Activated T-helper 17 cell treated with anti-CD3 and anti-CD28 coated beads, Interleukin-2, amount 50 U/mL, for 72 hours (primary cell): ENCODE data around the gene TFAP2E. TPM values are rescaled to one million over a fixed set of nuclear protein-coding genes. Genes with fewer than 3 reads are reported as not detected.

ENCODE experiments used
- ATAC-seq: fragments of 150-1000 bp; cut with Tn5 transposase; replicated peaks from 2 replicates; pipeline ENCODE4 v1.10.0; 2021; ENCODE audit warnings: mild to moderate bottlenecking, moderate library complexity
- H3K27ac Mint-ChIP-seq: one replicate; pipeline ENCODE4 v1.8.0; 2022; ENCODE audit warnings: mixed read lengths
- H3K27me3 Mint-ChIP-seq: one replicate; pipeline ENCODE4 v1.8.0; 2022; ENCODE audit warnings: mixed read lengths
- H3K36me3 Mint-ChIP-seq: one replicate; pipeline ENCODE4 v1.8.0; 2022; ENCODE audit warnings: low read depth, mild to moderate bottlenecking, mixed read lengths
- H3K4me1 Mint-ChIP-seq: one replicate; pipeline ENCODE4 v1.8.0; 2022; ENCODE audit warnings: mixed read lengths
- H3K4me3 Mint-ChIP-seq: one replicate; pipeline ENCODE4 v1.8.0; 2022; ENCODE audit warnings: mild to moderate bottlenecking, mixed read lengths
- H3K9me3 Mint-ChIP-seq: one replicate; pipeline ENCODE4 v1.8.0; 2022; ENCODE audit warnings: mixed read lengths
- total RNA-seq, 2 donors: library from RNA; stranded (reverse); gene quantifications; one replicate each; pipeline ENCODE4 v1.2.3, GENCODE V29; 2022

Gene TFAP2E
- total RNA-seq, 2 donors from 2014 or later: 0.97 to 4.5 TPM

DNA sequence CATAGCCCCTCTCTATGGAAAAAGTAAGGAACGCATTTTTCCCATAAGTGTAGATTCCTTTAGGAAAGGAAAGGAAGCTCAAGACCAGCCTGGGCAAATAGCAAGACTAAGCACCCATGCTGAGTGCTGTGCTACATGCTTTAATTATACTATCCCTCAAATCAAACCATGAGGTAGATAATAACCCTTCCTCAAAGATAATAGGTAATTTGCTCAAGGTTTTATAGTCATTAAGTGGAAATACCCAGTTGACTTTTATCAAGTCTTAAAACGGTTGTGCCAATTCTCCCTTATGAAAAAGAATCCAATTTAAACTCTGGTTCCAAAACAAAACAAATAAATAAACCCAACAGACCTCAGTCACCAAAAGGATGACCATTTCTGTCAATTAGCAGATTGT, 19.3 kb upstream of the TFAP2E start:
- Mint-ChIP-seq H3K4me3 (no peak overlapping the region), H3K36me3 (peaks cover 77% of the 10 kb centered on the region), H3K27ac (peak overlapping the region; percentile 100), H3K4me1 (peaks cover 20% of the 10 kb centered on the region), H3K9me3 (no peaks in the 10 kb centered on the region), H3K27me3 (no peaks in the 10 kb centered on the region)
- ATAC-seq: no peak

GRCh38 chr1:35554266-35555211, 18.6 kb upstream of the TFAP2E start:
- no peaks in the 10 kb centered on the region for H3K27me3 Mint-ChIP-seq
- H3K27ac Mint-ChIP-seq: peak overlapping the region; percentile 100
- ATAC-seq: no peak
- peak overlapping the region; percentile 99 for H3K4me3 Mint-ChIP-seq
- H3K9me3 Mint-ChIP-seq: no peaks in the 10 kb centered on the region
- H3K4me1 Mint-ChIP-seq: peaks cover 25% of the 10 kb centered on the region
- H3K36me3 Mint-ChIP-seq: peaks cover 75% of the 10 kb centered on the region

DNA sequence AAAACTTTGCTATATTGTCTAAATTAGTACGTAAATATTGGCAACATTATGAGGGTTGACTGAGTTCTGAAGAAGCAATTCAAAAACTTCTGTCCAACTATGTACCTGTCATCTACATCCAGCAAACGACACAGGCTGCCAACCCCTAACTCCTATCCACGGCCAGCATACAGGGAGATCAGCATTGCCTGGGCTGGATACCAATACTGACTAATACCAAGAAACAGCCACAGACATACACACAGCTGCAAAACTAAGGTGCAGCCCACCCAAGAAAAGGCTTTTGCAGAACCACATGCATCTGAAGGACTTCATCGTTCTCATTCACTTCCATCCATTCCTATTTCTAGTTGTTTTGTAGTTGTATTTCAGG, 17.9 kb upstream of the TFAP2E start:
- Mint-ChIP-seq H3K4me3 (peak overlapping the region; percentile 99), H3K4me1 (peaks cover 29% of the 10 kb centered on the region), H3K9me3 (no peaks in the 10 kb centered on the region), H3K27me3 (no peaks in the 10 kb centered on the region), H3K36me3 (peaks cover 71% of the 10 kb centered on the region), H3K27ac (peak overlapping the region; percentile 100)
- no peak for ATAC-seq

DNA sequence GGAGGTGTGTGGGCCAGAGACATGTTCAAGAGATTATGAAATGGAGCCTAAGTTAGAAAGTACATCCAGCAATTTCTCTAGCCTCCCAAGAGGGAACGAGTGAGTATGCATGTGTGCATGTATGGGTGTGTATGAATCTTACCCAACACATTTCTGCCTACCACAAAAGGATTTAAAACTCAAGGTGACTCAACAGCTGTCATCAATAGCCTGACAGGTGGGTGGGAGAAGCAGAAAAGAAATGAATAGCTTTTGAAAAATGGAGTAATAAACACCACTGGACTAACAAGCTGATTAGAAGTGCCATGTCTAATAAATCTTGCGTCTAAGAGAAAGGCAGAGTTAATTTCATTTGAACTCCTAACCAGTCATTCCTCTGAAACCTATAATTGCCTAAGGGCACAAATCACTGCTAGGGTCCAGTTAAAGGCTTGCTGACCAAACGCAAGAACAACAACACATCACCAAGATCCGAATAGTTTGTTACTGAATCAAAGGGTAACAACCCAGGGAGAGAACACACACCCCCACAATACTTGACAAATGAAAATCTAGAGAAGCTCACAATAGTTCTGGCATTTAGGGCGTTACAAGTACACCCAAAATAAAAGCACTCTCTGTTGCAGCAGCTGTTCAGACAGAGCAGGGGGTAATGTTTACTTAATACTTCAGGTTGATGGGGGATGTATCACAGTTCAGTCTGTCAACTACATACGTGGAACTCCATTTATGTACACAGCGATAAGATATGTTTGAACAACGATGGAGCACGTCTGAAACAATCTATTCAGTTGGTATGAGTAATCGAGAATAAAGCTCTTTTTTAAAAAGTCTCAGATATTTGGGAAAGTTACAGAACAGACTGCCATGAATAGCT, 17.3 kb upstream of the TFAP2E start:
- Mint-ChIP-seq H3K4me1 (peaks cover 29% of the 10 kb centered on the region), H3K27ac (peak overlapping the region; percentile 100), H3K4me3 (peak overlapping the region; percentile 99), H3K27me3 (no peaks in the 10 kb centered on the region), H3K9me3 (no peaks in the 10 kb centered on the region), H3K36me3 (peaks cover 67% of the 10 kb centered on the region)
- ATAC-seq: peak; percentile 48

DNA sequence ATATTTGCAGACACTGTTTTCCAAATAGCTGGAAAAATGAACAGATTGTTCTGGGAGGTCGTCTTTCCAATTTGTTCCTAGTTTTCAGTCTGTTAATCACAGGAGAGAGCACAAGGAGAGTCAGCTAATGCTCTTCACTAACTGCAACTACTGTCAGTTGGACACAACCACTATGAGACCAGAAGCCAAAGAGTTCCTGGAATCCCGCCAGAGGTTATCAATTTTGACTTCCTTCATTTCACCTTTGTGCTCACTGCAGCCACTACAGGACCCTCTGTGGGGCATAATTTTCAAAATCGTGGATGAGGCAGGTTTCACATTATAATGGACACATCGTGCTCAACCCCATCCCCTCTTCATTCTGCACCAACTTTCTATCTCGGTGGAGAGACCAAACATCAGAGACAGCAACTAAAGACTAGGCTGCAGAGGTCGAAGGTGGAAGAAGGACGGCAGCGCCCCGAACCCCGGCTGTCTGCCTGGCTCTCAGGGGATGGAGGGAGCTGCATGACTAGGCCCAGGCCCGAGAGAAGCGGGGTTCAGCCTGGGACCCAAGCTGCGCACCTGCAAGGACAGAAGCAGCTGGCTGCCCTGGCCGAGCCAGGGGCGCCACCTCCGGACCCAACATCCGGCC, 16.5 kb upstream of the TFAP2E start:
- peaks cover 36% of the 10 kb centered on the region for H3K4me1 Mint-ChIP-seq
- no peak for ATAC-seq
- peaks cover 67% of the 10 kb centered on the region for H3K36me3 Mint-ChIP-seq

GRCh38 chr1:35557118-35557610, 15.9 kb upstream of the TFAP2E start, which contains the start of gene KIAA0319L:
KIAA0319L (minus strand) TSS chr1:35557403; CDS start chr1:35554491, 2,912 bp downstream.
- Mint-ChIP-seq H3K4me3 (peak within 1 kb of the TSS; percentile 99), H3K27ac (peak within 1 kb of the TSS; percentile 100), H3K9me3 (no peaks in the 10 kb centered on the region), H3K27me3 (no peaks in the 10 kb centered on the region), H3K36me3 (peaks cover 67% of the 10 kb centered on the region), H3K4me1 (peaks cover 41% of the 10 kb centered on the region)
- peak; percentile 84 for ATAC-seq

More for the DNA sequence above, 16.5 kb upstream of the TFAP2E start:
- Mint-ChIP-seq H3K27ac (peak overlapping the region; percentile 100), H3K27me3 (no peaks in the 10 kb centered on the region), H3K4me3 (peak overlapping the region; percentile 99), H3K9me3 (no peaks in the 10 kb centered on the region)

DNA sequence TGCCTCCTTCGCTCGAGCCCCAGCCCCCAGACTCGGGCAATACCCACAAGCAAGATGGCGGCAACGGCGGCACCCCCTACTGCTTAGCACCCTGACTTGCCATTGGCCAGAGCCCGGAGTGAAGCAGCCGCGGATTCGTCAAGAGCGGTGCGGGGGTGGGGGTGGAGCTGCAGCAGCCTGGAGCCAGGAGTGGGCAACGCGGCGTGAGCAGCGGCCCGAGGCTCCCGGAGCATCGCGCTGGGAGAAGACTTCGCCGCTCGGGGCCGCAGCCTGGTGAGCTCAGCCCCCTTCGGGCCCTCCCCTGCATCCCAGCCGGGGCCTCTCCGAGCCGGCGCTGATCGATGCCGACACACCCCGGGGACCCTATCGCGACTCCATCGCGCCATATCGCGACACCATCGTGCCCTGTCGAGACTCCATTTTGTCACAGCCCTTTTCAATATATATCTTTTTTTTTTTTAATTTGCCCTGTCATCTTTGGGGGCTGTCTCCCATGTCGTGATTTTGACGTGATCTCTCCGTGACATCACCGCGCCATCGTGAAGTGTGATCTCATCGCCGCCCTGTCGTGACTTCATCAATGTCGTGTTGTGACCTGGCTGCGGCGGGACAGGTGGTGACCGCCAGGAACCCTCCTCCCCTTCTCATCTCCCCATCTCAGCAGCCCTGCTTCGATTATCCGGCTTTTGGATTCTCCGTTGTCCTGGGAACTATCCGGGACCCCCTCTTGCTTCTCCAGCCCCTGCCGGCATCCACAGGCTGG, 15.3 kb upstream of the TFAP2E start, which contains the start of gene NCDN:
Gene NCDN (plus strand): TSS at position 189 of the 763 bp plus-strand sequence. CDS start 392 bp downstream, at position 581.
- peaks cover 66% of the 10 kb centered on the region for H3K36me3 Mint-ChIP-seq
- H3K4me1 Mint-ChIP-seq: peaks cover 41% of the 10 kb centered on the region
- no peaks in the 10 kb centered on the region for H3K9me3 Mint-ChIP-seq
- peak within 1 kb of the TSS; percentile 99 for H3K4me3 Mint-ChIP-seq
- no peaks in the 10 kb centered on the region for H3K27me3 Mint-ChIP-seq
- H3K27ac Mint-ChIP-seq: peak within 1 kb of the TSS; percentile 100
- ATAC-seq: peak; percentile 90

DNA sequence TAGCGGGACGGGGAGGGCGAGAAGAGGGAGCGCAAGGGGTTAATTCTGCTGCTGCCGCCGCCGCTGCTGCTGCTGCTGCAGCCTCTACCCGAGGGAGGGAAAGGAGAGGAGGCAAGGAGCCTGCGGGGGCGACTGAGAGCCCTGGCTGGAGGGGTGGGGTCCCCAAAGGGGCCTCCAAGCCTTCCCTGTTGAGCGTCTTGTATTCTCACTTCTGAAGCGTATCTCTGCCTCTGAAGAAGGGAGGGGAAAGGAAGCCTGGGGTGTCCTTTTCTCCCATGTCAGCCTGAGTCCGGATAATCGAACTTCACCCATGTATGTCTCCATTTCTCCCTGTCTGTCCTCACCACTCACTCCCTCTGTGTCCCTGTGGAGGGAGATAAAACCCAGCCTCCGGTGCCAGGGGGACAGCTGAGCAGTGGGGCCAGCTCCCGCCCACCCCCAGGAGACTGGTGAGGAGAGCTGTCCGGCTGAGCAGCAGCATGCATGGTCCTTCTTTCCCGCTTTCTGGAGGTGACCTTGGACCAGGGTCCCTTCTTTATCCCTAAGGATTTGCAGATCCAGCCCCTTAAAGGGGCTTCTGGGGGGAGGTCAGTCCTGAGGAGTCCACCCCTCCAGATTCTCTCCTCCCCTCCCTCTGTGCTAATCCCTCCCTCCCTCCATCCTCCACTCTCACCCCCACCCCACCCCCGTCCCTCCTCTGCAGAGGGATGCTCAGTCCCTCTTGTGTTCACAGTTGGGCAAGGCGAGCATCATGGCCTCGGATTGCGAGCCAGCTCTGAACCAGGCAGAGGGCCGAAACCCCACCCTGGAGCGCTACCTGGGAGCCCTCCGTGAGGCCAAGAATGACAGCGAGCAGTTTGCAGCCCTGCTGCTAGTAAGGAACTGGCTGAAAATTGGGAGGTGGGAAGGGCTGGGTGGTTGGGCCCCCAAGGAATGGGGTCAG, 14.5 kb upstream of the TFAP2E start:
- Mint-ChIP-seq H3K36me3 (peaks cover 65% of the 10 kb centered on the region), H3K27ac (peak overlapping the region; percentile 100), H3K4me3 (peak overlapping the region; percentile 99), H3K9me3 (no peaks in the 10 kb centered on the region), H3K4me1 (peaks cover 41% of the 10 kb centered on the region), H3K27me3 (no peaks in the 10 kb centered on the region)
- no peak for ATAC-seq

GRCh38 chr1:35559317-35559944, 13.7 kb upstream of the TFAP2E start:
- ATAC-seq: no peak
- Mint-ChIP-seq H3K27me3 (no peaks in the 10 kb centered on the region), H3K36me3 (peaks cover 65% of the 10 kb centered on the region), H3K4me3 (peak overlapping the region; percentile 99), H3K9me3 (no peaks in the 10 kb centered on the region), H3K27ac (peak overlapping the region; percentile 100), H3K4me1 (peaks cover 45% of the 10 kb centered on the region)

- Mint-ChIP-seq H3K36me3 (peaks cover 63% of the 10 kb centered on the region), H3K9me3 (no peaks in the 10 kb centered on the region), H3K4me3 (peak overlapping the region; percentile 99), H3K27me3 (no peaks in the 10 kb centered on the region), H3K4me1 (peaks cover 40% of the 10 kb centered on the region), H3K27ac (peak overlapping the region; percentile 47)
- no peak for ATAC-seq
Measured at GRCh38 chr1:35560256-35561225, 12.6 kb upstream of the TFAP2E start.

DNA sequence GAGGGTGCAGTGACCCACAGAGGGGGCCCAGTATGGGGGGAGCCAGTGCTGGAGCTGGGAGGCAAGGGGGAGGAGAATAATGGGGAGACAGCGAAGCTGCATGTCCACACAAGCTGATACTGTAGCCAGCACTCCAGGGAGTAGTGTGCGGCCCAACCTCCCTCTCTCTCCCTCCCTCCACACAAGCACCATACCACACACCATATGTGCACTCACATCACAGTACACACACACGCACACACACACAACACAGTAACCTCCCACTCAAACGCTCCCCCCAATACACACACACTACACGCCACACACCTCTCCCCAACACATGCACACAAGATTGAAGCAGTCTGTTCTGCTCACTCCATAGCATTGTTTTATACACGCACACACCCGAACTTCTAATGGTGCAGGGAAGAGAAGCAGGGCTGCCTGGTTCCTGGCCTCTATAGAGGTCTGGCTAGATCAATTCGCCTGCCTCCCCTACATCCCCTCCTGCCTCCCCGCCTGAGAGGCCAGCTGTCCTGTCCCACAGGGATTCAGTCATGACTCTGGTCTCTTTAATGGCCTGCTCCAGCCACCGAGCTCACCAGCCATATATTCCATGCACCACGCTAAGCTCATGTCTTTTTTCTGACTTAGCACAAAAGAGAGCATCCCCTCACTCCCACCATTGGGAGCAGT, 11.7 kb upstream of the TFAP2E start:
- H3K27me3 Mint-ChIP-seq: no peaks in the 10 kb centered on the region
- no peak for ATAC-seq
- peaks cover 32% of the 10 kb centered on the region for H3K4me1 Mint-ChIP-seq
- H3K4me3 Mint-ChIP-seq: peak overlapping the region; percentile 43
- peaks cover 67% of the 10 kb centered on the region for H3K36me3 Mint-ChIP-seq
- peak overlapping the region; percentile 47 for H3K27ac Mint-ChIP-seq
- no peaks in the 10 kb centered on the region for H3K9me3 Mint-ChIP-seq
